ACC112 (cell line): ENCODE data around the gene NOP53.

ENCODE experiments used
- H2AFZ ChIP-seq: fragments of 200-600 bp; sonication (generic); one replicate; pipeline ENCODE4 v1.6.0; 2017; ENCODE audit warnings: antibody characterized with exemption, low read length; ENCODE audit not compliant: unreplicated experiment
- H3K27ac ChIP-seq: fragments of 200-600 bp; sonication (generic); 2 replicates; pipeline ENCODE4 v1.5.1; 2014; ENCODE audit warnings: low read depth, mild to moderate bottlenecking, antibody characterized with exemption, low read length, moderate library complexity
- H3K27me3 ChIP-seq: fragments of 200-600 bp; sonication (generic); 2 replicates; pipeline ENCODE4 v1.6.1; 2014; ENCODE audit warnings: mild to moderate bottlenecking, antibody characterized with exemption, low read length, moderate library complexity, mixed read lengths; ENCODE audit not compliant: insufficient read depth
- H3K36me3 ChIP-seq: fragments of 200-600 bp; sonication (generic); 2 replicates; pipeline ENCODE4 v1.6.1; 2016; ENCODE audit warnings: mild to moderate bottlenecking, antibody characterized with exemption, low read length, moderate library complexity, mixed read lengths; ENCODE audit not compliant: insufficient read depth
- H3K4me1 ChIP-seq: fragments of 200-600 bp; sonication (generic); one replicate; pipeline ENCODE4 v1.6.1; 2016; ENCODE audit warnings: low read length, mixed read lengths; ENCODE audit not compliant: insufficient read depth, unreplicated experiment, control insufficient read depth
- H3K4me3 ChIP-seq: fragments of 200-600 bp; sonication (generic); 2 replicates; pipeline ENCODE4 v1.5.1; 2014; ENCODE audit warnings: mild to moderate bottlenecking, low read depth, low read length
- H3K79me2 ChIP-seq: fragments of 200-600 bp; sonication (generic); one replicate; pipeline ENCODE4 v1.6.0; 2016; ENCODE audit warnings: low read length; ENCODE audit not compliant: control insufficient read depth, unreplicated experiment, insufficient read depth

The NOP53 gene

GRCh38 chr19:47806435-47806834 is 61.1 kb downstream of the NOP53 start:
- no peaks in the 10 kb centered on the region for H3K4me1 ChIP-seq
- H3K36me3 ChIP-seq = no peaks in the 10 kb centered on the region
- no peak overlapping the region for H2AFZ ChIP-seq
- no peak overlapping the region for H3K27ac ChIP-seq
- H3K79me2 ChIP-seq = no peaks in the 10 kb centered on the region
- no peak overlapping the region for H3K4me3 ChIP-seq
- H3K27me3 ChIP-seq = no peaks in the 10 kb centered on the region
